GM23248 (cell line): Measurements from ENCODE around the gene PGBD5.

Experiments
- EZH2 ChIP-seq: fragments of 200-600 bp; sonication (generic); IDR thresholded peaks from 2 replicates; pipeline ENCODE4 v1.6.1; 2018; ENCODE audit warnings: antibody characterized with exemption, mild to moderate bottlenecking; ENCODE audit not compliant: insufficient read depth, poor library complexity, severe bottlenecking
- EZH2phosphoT487 ChIP-seq: fragments of 200-600 bp; sonication (generic); IDR thresholded peaks from 2 replicates; pipeline ENCODE4 v1.6.1; 2018; ENCODE audit warnings: antibody characterized with exemption, moderate library complexity, mild to moderate bottlenecking, low read depth; ENCODE audit not compliant: insufficient read depth

GRCh38 chr1:230276401-230276800 lies 149.7 kb downstream of the PGBD5 start:
- TF ChIP-seq EZH2 (no peak), EZH2phosphoT487 (no peak)
